HCT116 (cell line): Measurements from ENCODE around the gene ZNF254.

Source experiments
- CEBPB ChIP-seq: IDR thresholded peaks from 2 replicates; pipeline ENCODE4 v1.6.1; 2012; ENCODE audit warnings: low read depth
- CTCF ChIP-seq, 3 experiments: fragments of 200-600 bp in 1 of 3; sonication (generic) in 1 of 3; IDR thresholded peaks in 2 of 3; conservative IDR thresholded peaks in 1 of 3; 2 replicates each; pipeline ENCODE4 v1.5.1; 2012 to 2017; ENCODE audit warnings: low read depth in 2 of 3, low read length in 2 of 3, antibody characterized with exemption in 1 of 3, borderline replicate concordance in 1 of 3, control low read depth in 1 of 3, mild to moderate bottlenecking in 1 of 3, mixed read lengths in 1 of 3, mixed run types in 1 of 3, moderate library complexity in 1 of 3; ENCODE audit not compliant: insufficient read depth in 1 of 3
- ELF1 ChIP-seq: IDR thresholded peaks from 2 replicates; pipeline ENCODE4 v1.6.1; 2012; ENCODE audit warnings: low read depth, borderline replicate concordance
- EZH2 ChIP-seq: fragments of 200-600 bp; sonication (generic); IDR thresholded peaks from 2 replicates; pipeline ENCODE4 v1.6.1; 2017; ENCODE audit warnings: antibody characterized with exemption, mixed run types
- EZH2phosphoT487 ChIP-seq: fragments of 200-600 bp; IDR thresholded peaks from 2 replicates; pipeline ENCODE4 v1.6.1; 2018; ENCODE audit warnings: antibody characterized with exemption, borderline replicate concordance
- MAX ChIP-seq: IDR thresholded peaks from 2 replicates; pipeline ENCODE4 v1.6.1; 2012
- POLR2A ChIP-seq: IDR thresholded peaks from 2 replicates; pipeline ENCODE4 v1.7.0; 2011; ENCODE audit warnings: borderline replicate concordance; ENCODE audit not compliant: insufficient read depth, insufficient read length; ENCODE audit errors: extremely low read depth
- POLR2AphosphoS5 ChIP-seq: IDR thresholded peaks from 2 replicates; pipeline ENCODE4 v1.6.1; 2011; ENCODE audit warnings: mild to moderate bottlenecking, low read depth, low read length, moderate library complexity
- REST ChIP-seq: IDR thresholded peaks from 2 replicates; pipeline ENCODE4 v1.6.1; 2012; ENCODE audit warnings: low read depth
- SP1 ChIP-seq: IDR thresholded peaks from 2 replicates; pipeline ENCODE4 v1.6.1; 2012; ENCODE audit warnings: low read depth
- SRF ChIP-seq: IDR thresholded peaks from 2 replicates; pipeline ENCODE4 v1.6.1; 2012; ENCODE audit warnings: low read depth
- TCF7L2 ChIP-seq: IDR thresholded peaks from 2 replicates; pipeline ENCODE4 v1.7.0; 2011; ENCODE audit warnings: borderline replicate concordance, inconsistent platforms; ENCODE audit not compliant: insufficient read depth, insufficient read length; ENCODE audit errors: extremely low read depth
- YY1 ChIP-seq: IDR thresholded peaks from 2 replicates; pipeline ENCODE4 v1.6.1; 2011; ENCODE audit warnings: low read length, low read depth, moderate library complexity, mild to moderate bottlenecking; ENCODE audit not compliant: insufficient replicate concordance; ENCODE audit errors: extremely low read depth
- TF ChIP-seq, protein P1 (sequence below): IDR thresholded peaks from 2 replicates; pipeline ENCODE4 v1.6.1; 2011; ENCODE audit warnings: mild to moderate bottlenecking, low read length, moderate library complexity; ENCODE audit not compliant: insufficient replicate concordance; ENCODE audit errors: extremely low read depth

- TF ChIP-seq POLR2A (no peak), POLR2AphosphoS5 (no peak), CTCF (IDR thresholded peaks at IDR 0.05 in 2 of 3, conservative IDR thresholded peaks at IDR 0.05 in 1 of 3; ENCODE audit: borderline replicate concordance in 1 of 3, insufficient read depth in 1 of 3, low read depth in 2 of 3, low read length in 2 of 3) (no peak), ELF1 (no peak), TCF7L2 (no peak), SRF (no peak), REST (no peak), EZH2 (no peak), EZH2phosphoT487 (no peak), MAX (no peak), CEBPB (no peak), YY1 (no peak), SP1 (no peak)
- TF ChIP-seq, protein P1, sequence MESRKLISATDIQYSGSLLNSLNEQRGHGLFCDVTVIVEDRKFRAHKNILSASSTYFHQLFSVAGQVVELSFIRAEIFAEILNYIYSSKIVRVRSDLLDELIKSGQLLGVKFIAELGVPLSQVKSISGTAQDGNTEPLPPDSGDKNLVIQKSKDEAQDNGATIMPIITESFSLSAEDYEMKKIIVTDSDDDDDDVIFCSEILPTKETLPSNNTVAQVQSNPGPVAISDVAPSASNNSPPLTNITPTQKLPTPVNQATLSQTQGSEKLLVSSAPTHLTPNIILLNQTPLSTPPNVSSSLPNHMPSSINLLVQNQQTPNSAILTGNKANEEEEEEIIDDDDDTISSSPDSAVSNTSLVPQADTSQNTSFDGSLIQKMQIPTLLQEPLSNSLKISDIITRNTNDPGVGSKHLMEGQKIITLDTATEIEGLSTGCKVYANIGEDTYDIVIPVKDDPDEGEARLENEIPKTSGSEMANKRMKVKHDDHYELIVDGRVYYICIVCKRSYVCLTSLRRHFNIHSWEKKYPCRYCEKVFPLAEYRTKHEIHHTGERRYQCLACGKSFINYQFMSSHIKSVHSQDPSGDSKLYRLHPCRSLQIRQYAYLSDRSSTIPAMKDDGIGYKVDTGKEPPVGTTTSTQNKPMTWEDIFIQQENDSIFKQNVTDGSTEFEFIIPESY = no peak
Measured at GRCh38 chr19:24178207-24178606, 91.2 kb downstream of the ZNF254 start.
